H9 (cell line): ENCODE data around the gene SURF2. TPM values are rescaled to one million over a fixed set of nuclear protein-coding genes. Genes with fewer than 3 reads are reported as not detected.

Experiments
- DNase-seq: peaks from one replicate; pipeline ENCODE4 v3.0.0-alpha.2; 2017
- H2AFZ ChIP-seq: one replicate; pipeline ENCODE4 v1.6.1; 2013; ENCODE audit warnings: mild to moderate bottlenecking, low read length, control low read depth, moderate library complexity
- H2AK5ac ChIP-seq: 2 replicates; pipeline ENCODE4 v1.6.1; 2013; ENCODE audit warnings: low read length, control low read depth, mixed read lengths; ENCODE audit not compliant: insufficient read length
- H2BK120ac ChIP-seq: one replicate; pipeline ENCODE4 v1.6.1; 2013; ENCODE audit warnings: low read depth, mild to moderate bottlenecking, low read length, control low read depth, inconsistent platforms; ENCODE audit not compliant: poor library complexity, severe bottlenecking
- H2BK12ac ChIP-seq: 2 replicates; pipeline ENCODE4 v1.6.1; 2013; ENCODE audit warnings: low read length, control low read depth, mixed read lengths, low read depth; ENCODE audit not compliant: insufficient read length
- H2BK15ac ChIP-seq: 2 replicates; pipeline ENCODE4 v1.6.1; 2013; ENCODE audit warnings: low read depth, low read length, control low read depth
- H2BK20ac ChIP-seq: one replicate; pipeline ENCODE4 v1.6.1; 2013; ENCODE audit warnings: low read depth, mild to moderate bottlenecking, low read length, control low read depth, inconsistent platforms; ENCODE audit not compliant: poor library complexity, severe bottlenecking
- H2BK5ac ChIP-seq: 2 replicates; pipeline ENCODE4 v1.6.1; 2013; ENCODE audit warnings: low read length, control low read depth, mixed read lengths; ENCODE audit not compliant: insufficient read length
- H3K14ac ChIP-seq: 2 replicates; pipeline ENCODE4 v1.6.1; 2013; ENCODE audit warnings: low read length, control low read depth; ENCODE audit not compliant: insufficient read depth
- H3K18ac ChIP-seq: 2 replicates; pipeline ENCODE4 v1.6.1; 2013; ENCODE audit warnings: low read depth, mild to moderate bottlenecking, mixed read lengths, low read length, control low read depth; ENCODE audit not compliant: insufficient read length
- H3K23ac ChIP-seq: 2 replicates; pipeline ENCODE4 v1.6.1; 2013; ENCODE audit warnings: low read length, control low read depth, mixed read lengths, low read depth; ENCODE audit not compliant: insufficient read length
- H3K23me2 ChIP-seq: 2 replicates; pipeline ENCODE4 v1.6.1; 2013; ENCODE audit warnings: low read depth, mild to moderate bottlenecking, mixed read lengths, low read length, control low read depth; ENCODE audit not compliant: insufficient read length, poor library complexity, severe bottlenecking
- H3K27ac ChIP-seq: 2 replicates; pipeline ENCODE4 v1.5.1; 2013; ENCODE audit warnings: low read length, control low read depth, mixed read lengths, low read depth; ENCODE audit not compliant: insufficient read length
- H3K27me3 ChIP-seq: 2 replicates; pipeline ENCODE4 v1.6.1; 2013; ENCODE audit warnings: low read length, control low read depth, inconsistent platforms; ENCODE audit not compliant: insufficient read depth
- H3K4ac ChIP-seq: 2 replicates; pipeline ENCODE4 v1.6.1; 2013; ENCODE audit warnings: low read depth, mild to moderate bottlenecking, control low read depth, inconsistent platforms, low read length, moderate library complexity
- H3K4me1 ChIP-seq: 2 replicates; pipeline ENCODE4 v1.6.1; 2013; ENCODE audit warnings: low read length, control low read depth, inconsistent platforms; ENCODE audit not compliant: insufficient read depth
- H3K4me2 ChIP-seq: 2 replicates; pipeline ENCODE4 v1.6.1; 2013; ENCODE audit warnings: low read length, control low read depth, mixed read lengths; ENCODE audit not compliant: insufficient read length, insufficient read depth
- H3K56ac ChIP-seq: 2 replicates; pipeline ENCODE4 v1.6.1; 2013; ENCODE audit warnings: low read depth, mild to moderate bottlenecking, mixed read lengths, low read length, control low read depth; ENCODE audit not compliant: insufficient read length
- H3K79me1 ChIP-seq: 2 replicates; pipeline ENCODE4 v1.6.1; 2013; ENCODE audit warnings: low read depth, mild to moderate bottlenecking, moderate library complexity, low read length, control low read depth, inconsistent platforms; ENCODE audit not compliant: insufficient read depth, poor library complexity, severe bottlenecking
- H3K79me2 ChIP-seq: 2 replicates; pipeline ENCODE4 v1.6.1; 2013; ENCODE audit warnings: low read length, control low read depth, inconsistent platforms; ENCODE audit not compliant: insufficient read depth
- H3K9ac ChIP-seq: 2 replicates; pipeline ENCODE4 v1.6.1; 2013; ENCODE audit warnings: low read length, control low read depth, mixed read lengths; ENCODE audit not compliant: insufficient read length; ENCODE audit errors: extremely low read depth
- H3K9me3 ChIP-seq: one replicate; pipeline ENCODE4 v1.6.1; 2013; ENCODE audit warnings: low read depth, low read length, inconsistent platforms; ENCODE audit not compliant: control insufficient read depth
- H3T11ph ChIP-seq: one replicate; pipeline ENCODE4 v1.6.1; 2013; ENCODE audit warnings: mild to moderate bottlenecking, low read length, control low read depth, inconsistent platforms
- H4K20me1 ChIP-seq: one replicate; pipeline ENCODE4 v1.6.1; 2013; ENCODE audit not compliant: control insufficient read depth, insufficient read length, insufficient read depth
- H4K5ac ChIP-seq: 2 replicates; pipeline ENCODE4 v1.6.1; 2013; ENCODE audit warnings: low read depth, mild to moderate bottlenecking, mixed read lengths, low read length, control low read depth; ENCODE audit not compliant: insufficient read length
- H4K8ac ChIP-seq: replicated peaks from 2 replicates; pipeline ENCODE4 v1.6.1; 2013; ENCODE audit warnings: low read length, control low read depth, mixed read lengths, low read depth; ENCODE audit not compliant: insufficient read length
- H4K91ac ChIP-seq: 2 replicates; pipeline ENCODE4 v1.6.1; 2013; ENCODE audit warnings: low read depth, mild to moderate bottlenecking, moderate library complexity, mixed read lengths, low read length, control low read depth; ENCODE audit not compliant: insufficient read length
- H3K27ac Mint-ChIP-seq, 3 experiments: 2 replicates in 2 of 3; 3 replicates in 1 of 3; pipeline ENCODE4 v1.8.0; 2020 to 2021; ENCODE audit warnings: mixed read lengths in 3 of 3, mild to moderate bottlenecking in 1 of 3, moderate library complexity in 1 of 3
- H3K27me3 Mint-ChIP-seq: 2 replicates; pipeline ENCODE4 v1.8.0; 2021; ENCODE audit warnings: low read depth, mild to moderate bottlenecking, moderate library complexity, mixed read lengths
- H3K36me3 Mint-ChIP-seq, 3 experiments: 2 replicates in 2 of 3; 3 replicates in 1 of 3; pipeline ENCODE4 v1.8.0; 2020 to 2021; ENCODE audit warnings: low read depth in 3 of 3, mixed read lengths in 3 of 3; ENCODE audit not compliant: insufficient read depth in 1 of 3
- H3K4me1 Mint-ChIP-seq, 2 experiments: 2 replicates each; pipeline ENCODE4 v1.8.0; 2020; ENCODE audit warnings: mixed read lengths in 2 of 2
- H3K4me3 Mint-ChIP-seq, 2 experiments: 2 replicates in 1 of 2; 3 replicates in 1 of 2; pipeline ENCODE4 v1.8.0; 2020 to 2021; ENCODE audit warnings: mild to moderate bottlenecking in 2 of 2, mixed read lengths in 2 of 2, moderate library complexity in 1 of 2
- H3K9me3 Mint-ChIP-seq, 2 experiments: 2 replicates in 1 of 2; 3 replicates in 1 of 2; pipeline ENCODE4 v1.8.0; 2020; ENCODE audit warnings: mild to moderate bottlenecking in 2 of 2, mixed read lengths in 2 of 2, moderate library complexity in 1 of 2
- CTCF ChIP-seq: fragments of 200-600 bp; sonication (generic); conservative IDR thresholded peaks from 3 replicates; pipeline ENCODE4 v1.8.0; 2021; ENCODE audit warnings: antibody characterized with exemption, mild to moderate bottlenecking
- WGBS: extraction: QIAGEN DNeasy Blood & Tissue Kit; methylation state at CpG from one replicate; pipeline ENCODE4 v1.1.7; 2013; ENCODE audit warnings: missing lambda C conversion rate, low lambda C conversion rate, mixed read lengths; ENCODE audit not compliant: insufficient read length; ENCODE audit errors: extremely low coverage; 5-methylcytosine and 5-hydroxymethylcytosine counted together
- total RNA-seq: library from RNA; stranded (reverse); gene quantifications from 2 replicates; pipeline ENCODE4 v1.2.1, GENCODE V29; 2021

Gene SURF2
- total RNA-seq, 1 experiment from 2014 or later, result 44.4 TPM

GRCh38 chr9:133353548-133353947 is 2.8 kb upstream of the SURF2 start:
- no peaks in the 10 kb centered on the region for H4K20me1 ChIP-seq

More at GRCh38 chr9:133353548-133353947, 2.8 kb upstream of the SURF2 start:
- Histone ChIP-seq H3K9me3 (no peaks in the 10 kb centered on the region), H3K4ac (no peak overlapping the region), H3K4me1 (no peaks in the 10 kb centered on the region; the same call in 1 of the 2 replicates), H3K9ac (no peak overlapping the region), H4K91ac (no peak overlapping the region), H3K23ac (no peak overlapping the region), H2BK120ac (no peak overlapping the region), H2BK15ac (no peak overlapping the region), H2BK12ac (no peak overlapping the region), H3K18ac (no peak overlapping the region), H3K79me1 (peaks cover 3% of the 10 kb centered on the region), H3K23me2 (peaks cover 15% of the 10 kb centered on the region), H3K79me2 (peaks cover 5% of the 10 kb centered on the region; the same call in 1 of the 2 replicates), H3K27ac (no peak overlapping the region), H3K14ac (no peak overlapping the region), H3K4me2 (no peak overlapping the region), H3T11ph (no peak overlapping the region), H4K8ac (no peak overlapping the region), H3K56ac (no peak overlapping the region), H2AK5ac (no peak overlapping the region), H2AFZ (no peak overlapping the region), H3K27me3 (no peaks in the 10 kb centered on the region), H4K5ac (no peak overlapping the region), H2BK20ac (no peak overlapping the region), H2BK5ac (no peak overlapping the region)
- H3K4me1 Mint-ChIP-seq, result peaks cover 23 to 34% of the 10 kb centered on the region in 2 experiments
- no peak for DNase-seq
- H3K9me3 Mint-ChIP-seq, result peaks cover 0 to 3% of the 10 kb centered on the region in 2 experiments; a peak in 1 of 5 replicates
- peaks cover 38 to 61% (median 55%) of the 10 kb centered on the region in 3 experiments for H3K36me3 Mint-ChIP-seq
- peak overlapping the region in 2 of 3 experiments; percentile 64 to 80; a peak in 2 of 7 replicates for H3K27ac Mint-ChIP-seq
- no peak for TF ChIP-seq CTCF
- WGBS, result no CpG with 5 or more reads among the region's 5 CpGs
- H3K27me3 Mint-ChIP-seq, result no peaks in the 10 kb centered on the region
- peak overlapping the region in 1 of 2 experiments; percentile 54; a peak in 1 of 5 replicates for H3K4me3 Mint-ChIP-seq
